CD4-positive, alpha-beta T cell treated with Interleukin-15 for 4 hours (primary cell): Measurements from ENCODE around the gene PLEKHH2.
"Not testable (repeated sequence)": the region's sequence is repeated elsewhere in the genome, so short reads cannot be mapped to it uniquely, and the experiment has no call there.

Experiments used
- DNase-seq: peaks from one replicate; pipeline ENCODE4 v3.0.0-alpha.2; 2020; ENCODE audit warnings: low spot score

PLEKHH2 gene

GRCh38 chr2:43717322-43717721, 80.3 kb downstream of the PLEKHH2 start:
- no peak for DNase-seq

- DNase-seq = no peak
Measured at GRCh38 chr2:43718530-43719124, 81.6 kb downstream of the PLEKHH2 start.

- DNase-seq = no peak
Measured at GRCh38 chr2:43724728-43725526, 87.9 kb downstream of the PLEKHH2 start.

- DNase-seq = no peak
Measured at GRCh38 chr2:43725711-43726246, 88.7 kb downstream of the PLEKHH2 start.

GRCh38 chr2:43726961-43727633, 90.0 kb downstream of the PLEKHH2 start:
- DNase-seq = not testable (repeated sequence)

- no peak for DNase-seq
Measured at GRCh38 chr2:43727634-43728014, 90.6 kb downstream of the PLEKHH2 start.

- no peak for DNase-seq
Measured at GRCh38 chr2:43729491-43730174, 92.6 kb downstream of the PLEKHH2 start.

GRCh38 chr2:43731211-43731610, 94.2 kb downstream of the PLEKHH2 start:
- no peak for DNase-seq

GRCh38 chr2:43736637-43737036, 99.6 kb downstream of the PLEKHH2 start:
- no peak for DNase-seq

GRCh38 chr2:43737097-43737854, 100.2 kb downstream of the PLEKHH2 start:
- no peak for DNase-seq

- no peak for DNase-seq
Measured at GRCh38 chr2:43737855-43738254, 100.8 kb downstream of the PLEKHH2 start.

- DNase-seq = no peak
Measured at GRCh38 chr2:43738257-43738656, 101.2 kb downstream of the PLEKHH2 start.

- no peak for DNase-seq
Measured at GRCh38 chr2:43743706-43744105, 106.6 kb downstream of the PLEKHH2 start.

GRCh38 chr2:43745457-43745856, 108.4 kb downstream of the PLEKHH2 start:
- DNase-seq = no peak

GRCh38 chr2:43748333-43748732, 111.3 kb downstream of the PLEKHH2 start:
- no peak for DNase-seq

- DNase-seq = no peak
Measured at GRCh38 chr2:43749583-43749982, 112.5 kb downstream of the PLEKHH2 start.

- DNase-seq = no peak
Measured at GRCh38 chr2:43751476-43751990, 114.5 kb downstream of the PLEKHH2 start.

- no peak for DNase-seq
Measured at GRCh38 chr2:43752302-43752701, 115.2 kb downstream of the PLEKHH2 start.

GRCh38 chr2:43754180-43754579, 117.1 kb downstream of the PLEKHH2 start:
- no peak for DNase-seq

GRCh38 chr2:43758739-43759138, 121.7 kb downstream of the PLEKHH2 start:
- no peak for DNase-seq

- no peak for DNase-seq
Measured at GRCh38 chr2:43759195-43759594, 122.1 kb downstream of the PLEKHH2 start.
